B cell (primary cell): ENCODE results near the gene GPI.

ENCODE experiments used
- CTCF ChIP-seq: fragments of 200-600 bp; IDR thresholded peaks from one replicate; pipeline ENCODE4 v1.8.0; 2022; ENCODE audit warnings: antibody characterized with exemption, mild to moderate bottlenecking
- EZH2 ChIP-seq: IDR thresholded peaks from 2 replicates; pipeline ENCODE4 v1.6.1; 2012; ENCODE audit warnings: borderline replicate concordance, low read depth, mild to moderate bottlenecking, moderate library complexity, low read length; ENCODE audit not compliant: insufficient read depth, poor library complexity, severe bottlenecking

- TF ChIP-seq CTCF (no peak), EZH2 (no peak)
Observed at GRCh38 chr19:34341935-34342680, 22.9 kb upstream of the GPI start.
